ENCODE measurements around the gene DLG5. TPM values are rescaled to one million over a fixed set of nuclear protein-coding genes. Genes with fewer than 3 reads are reported as not detected.
A peak's percentile ranks its signal among the peaks of the same experiment; 100 is the strongest.

Gene DLG5
- total RNA-seq, 1 donor from 2014 or later: 58.4 TPM

DNA sequence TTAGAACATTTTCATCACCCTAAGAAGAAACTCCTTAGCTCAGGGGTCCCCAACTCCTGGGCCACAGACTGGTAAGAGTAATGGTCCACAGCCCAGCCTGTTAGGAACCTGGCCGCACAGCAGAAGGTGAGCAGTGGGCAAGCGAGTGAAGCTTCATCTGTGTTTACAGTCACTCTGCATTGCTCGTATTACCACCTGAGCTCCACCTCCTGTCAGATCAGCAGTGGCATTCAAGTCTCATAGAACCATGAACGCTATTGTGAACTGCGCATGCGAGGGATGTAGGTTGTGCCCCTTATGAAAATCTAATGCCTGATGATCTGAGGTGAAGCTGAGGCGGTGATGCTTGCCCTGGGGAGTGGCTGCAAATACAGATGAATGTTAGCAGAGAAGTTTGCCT, 37.3 kb upstream of the DLG5 start:
- H3K27me3 ChIP-seq (ENCODE audit: insufficient read depth, low read length): no peaks in the 10 kb centered on the region
- TF ChIP-seq, protein P1, sequence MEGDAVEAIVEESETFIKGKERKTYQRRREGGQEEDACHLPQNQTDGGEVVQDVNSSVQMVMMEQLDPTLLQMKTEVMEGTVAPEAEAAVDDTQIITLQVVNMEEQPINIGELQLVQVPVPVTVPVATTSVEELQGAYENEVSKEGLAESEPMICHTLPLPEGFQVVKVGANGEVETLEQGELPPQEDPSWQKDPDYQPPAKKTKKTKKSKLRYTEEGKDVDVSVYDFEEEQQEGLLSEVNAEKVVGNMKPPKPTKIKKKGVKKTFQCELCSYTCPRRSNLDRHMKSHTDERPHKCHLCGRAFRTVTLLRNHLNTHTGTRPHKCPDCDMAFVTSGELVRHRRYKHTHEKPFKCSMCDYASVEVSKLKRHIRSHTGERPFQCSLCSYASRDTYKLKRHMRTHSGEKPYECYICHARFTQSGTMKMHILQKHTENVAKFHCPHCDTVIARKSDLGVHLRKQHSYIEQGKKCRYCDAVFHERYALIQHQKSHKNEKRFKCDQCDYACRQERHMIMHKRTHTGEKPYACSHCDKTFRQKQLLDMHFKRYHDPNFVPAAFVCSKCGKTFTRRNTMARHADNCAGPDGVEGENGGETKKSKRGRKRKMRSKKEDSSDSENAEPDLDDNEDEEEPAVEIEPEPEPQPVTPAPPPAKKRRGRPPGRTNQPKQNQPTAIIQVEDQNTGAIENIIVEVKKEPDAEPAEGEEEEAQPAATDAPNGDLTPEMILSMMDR (IDR thresholded peaks at IDR 0.05; ENCODE audit: insufficient read depth, low read depth, low read length): no peak
- TF ChIP-seq EZH2 (IDR thresholded peaks at IDR 0.05; ENCODE audit: insufficient read depth, low read length): no peak
- H3K4me1 ChIP-seq (ENCODE audit: insufficient read depth, low read length): peaks cover 7% of the 10 kb centered on the region
- H3K27ac ChIP-seq (ENCODE audit: low read depth, low read length): no peak overlapping the region
- peaks cover 5% of the 10 kb centered on the region for H3K4me1 Mint-ChIP-seq (ENCODE audit: low read depth, unreplicated experiment)
- H3K4me3 ChIP-seq (ENCODE audit: insufficient read depth, low read depth, low read length): no peak overlapping the region
- no peak overlapping the region for H3K27ac Mint-ChIP-seq (ENCODE audit: unreplicated experiment)
- no peak overlapping the region for H3K4me2 ChIP-seq (ENCODE audit: low read length)
- H3K9me3 ChIP-seq (ENCODE audit: insufficient read depth, low read depth, low read length): peaks cover 6% of the 10 kb centered on the region
- H3K4me3 Mint-ChIP-seq (ENCODE audit: unreplicated experiment): no peak overlapping the region
- H3K27me3 Mint-ChIP-seq (ENCODE audit: low read depth, unreplicated experiment): no peaks in the 10 kb centered on the region
- no peaks in the 10 kb centered on the region for H3K36me3 ChIP-seq (ENCODE audit: insufficient read depth, low read length)
- H4K20me1 ChIP-seq (ENCODE audit: insufficient read depth, low read length): no peaks in the 10 kb centered on the region
- peaks cover 2% of the 10 kb centered on the region for H3K36me3 Mint-ChIP-seq (ENCODE audit: low read depth, unreplicated experiment)
- no peak for FAIRE-seq
- no peaks in the 10 kb centered on the region for H3K79me2 ChIP-seq (ENCODE audit: insufficient read depth, low read length)
- no peak overlapping the region for H3K9ac ChIP-seq (ENCODE audit: low read length)
- DNase-seq (ENCODE audit: low read depth): no peak
- H2AFZ ChIP-seq (ENCODE audit: low read depth, low read length): no peak overlapping the region
- H3K9me3 Mint-ChIP-seq (ENCODE audit: unreplicated experiment): peaks cover 17% of the 10 kb centered on the region

DNA sequence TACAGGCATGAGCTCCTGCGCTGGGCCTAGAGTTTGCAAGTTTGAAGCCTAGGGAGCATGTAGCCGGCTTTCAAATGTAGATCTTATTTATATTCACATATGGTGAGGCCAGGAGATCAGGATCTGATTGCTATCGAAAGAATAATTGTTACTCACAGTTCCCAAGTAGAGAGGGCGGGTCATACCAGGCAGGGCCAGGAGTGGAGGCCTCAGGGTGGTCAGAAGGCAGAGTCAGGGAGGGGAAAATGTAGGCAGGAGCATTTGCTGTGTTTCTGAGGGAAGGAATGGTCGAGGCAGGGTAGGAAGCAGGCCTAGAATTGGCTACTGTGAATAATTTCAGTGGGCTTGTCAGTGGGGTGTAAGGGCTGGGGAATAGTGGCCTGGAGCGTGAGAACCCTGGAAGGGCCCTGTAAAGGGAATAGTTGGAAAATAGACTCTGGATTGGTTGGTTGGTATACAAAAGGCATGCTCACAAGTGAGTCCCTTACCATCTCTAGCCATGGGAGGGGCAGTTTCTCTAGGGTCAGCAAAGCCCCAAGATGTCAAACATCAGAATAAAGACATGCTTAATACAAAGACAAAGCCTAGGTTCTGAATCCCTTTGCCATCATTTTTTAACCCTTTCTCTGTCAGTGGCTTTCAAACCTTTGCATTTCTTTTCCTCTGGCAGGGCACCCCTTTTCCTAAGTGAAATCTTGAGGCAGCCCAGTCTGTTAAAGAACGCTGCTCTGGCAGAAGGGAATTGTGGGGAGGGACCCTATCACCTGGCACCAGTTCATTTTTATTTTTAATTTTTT, 36.0 kb upstream of the DLG5 start:
- peaks cover 5% of the 10 kb centered on the region for H3K4me1 Mint-ChIP-seq (ENCODE audit: low read depth, unreplicated experiment)
- Histone ChIP-seq H3K9me3 (ENCODE audit: insufficient read depth, low read depth, low read length) (peaks cover 6% of the 10 kb centered on the region), H3K27me3 (ENCODE audit: insufficient read depth, low read length) (no peaks in the 10 kb centered on the region), H3K4me2 (ENCODE audit: low read length) (no peak overlapping the region), H3K79me2 (ENCODE audit: insufficient read depth, low read length) (no peaks in the 10 kb centered on the region), H2AFZ (ENCODE audit: low read depth, low read length) (no peak overlapping the region), H3K36me3 (ENCODE audit: insufficient read depth, low read length) (no peaks in the 10 kb centered on the region), H3K4me3 (ENCODE audit: insufficient read depth, low read depth, low read length) (no peak overlapping the region), H4K20me1 (ENCODE audit: insufficient read depth, low read length) (no peaks in the 10 kb centered on the region), H3K9ac (ENCODE audit: low read length) (no peak overlapping the region), H3K4me1 (ENCODE audit: insufficient read depth, low read length) (peaks cover 7% of the 10 kb centered on the region), H3K27ac (ENCODE audit: low read depth, low read length) (no peak overlapping the region)
- no peaks in the 10 kb centered on the region for H3K27me3 Mint-ChIP-seq (ENCODE audit: low read depth, unreplicated experiment)
- DNase-seq (ENCODE audit: low read depth): no peak
- TF ChIP-seq EZH2 (IDR thresholded peaks at IDR 0.05; ENCODE audit: insufficient read depth, low read length): no peak
- TF ChIP-seq, protein P1 (IDR thresholded peaks at IDR 0.05; ENCODE audit: insufficient read depth, low read depth, low read length): no peak
- FAIRE-seq: no peak
- H3K4me3 Mint-ChIP-seq (ENCODE audit: unreplicated experiment): no peak overlapping the region
- H3K9me3 Mint-ChIP-seq (ENCODE audit: unreplicated experiment): peaks cover 17% of the 10 kb centered on the region
- peaks cover 2% of the 10 kb centered on the region for H3K36me3 Mint-ChIP-seq (ENCODE audit: low read depth, unreplicated experiment)
- H3K27ac Mint-ChIP-seq (ENCODE audit: unreplicated experiment): peak overlapping the region; percentile 69

DNA sequence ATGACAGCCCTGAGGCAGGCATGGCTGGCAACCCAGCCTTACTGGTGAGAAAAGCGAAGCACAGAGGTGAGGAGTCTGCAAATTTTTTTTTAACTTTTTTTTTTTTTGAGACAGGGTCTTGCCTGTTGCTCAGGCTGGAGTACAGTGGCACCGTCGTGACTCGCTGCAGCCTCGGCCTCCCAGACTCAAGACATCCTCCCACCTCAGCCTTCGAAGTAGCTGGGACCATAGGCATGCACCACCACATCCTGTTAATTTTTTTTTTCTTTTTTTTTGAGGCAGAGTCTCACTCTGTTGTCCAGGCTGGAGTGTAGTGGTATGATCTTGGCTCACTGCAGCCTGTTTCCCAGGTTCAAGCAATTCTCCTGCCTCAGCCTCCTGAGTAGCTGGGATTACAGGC, 35.1 kb upstream of the DLG5 start:
- no peaks in the 10 kb centered on the region for H3K79me2 ChIP-seq (ENCODE audit: insufficient read depth, low read length)
- no peak overlapping the region for H3K4me3 Mint-ChIP-seq (ENCODE audit: unreplicated experiment)
- H3K9me3 ChIP-seq (ENCODE audit: insufficient read depth, low read depth, low read length): peaks cover 6% of the 10 kb centered on the region
- no peak overlapping the region for H3K27ac Mint-ChIP-seq (ENCODE audit: unreplicated experiment)
- H3K27me3 Mint-ChIP-seq (ENCODE audit: low read depth, unreplicated experiment): no peaks in the 10 kb centered on the region
- H3K4me1 Mint-ChIP-seq (ENCODE audit: low read depth, unreplicated experiment): peaks cover 5% of the 10 kb centered on the region
- no peak overlapping the region for H3K27ac ChIP-seq (ENCODE audit: low read depth, low read length)
- no peak overlapping the region for H3K4me2 ChIP-seq (ENCODE audit: low read length)
- H3K27me3 ChIP-seq (ENCODE audit: insufficient read depth, low read length): no peaks in the 10 kb centered on the region
- no peaks in the 10 kb centered on the region for H4K20me1 ChIP-seq (ENCODE audit: insufficient read depth, low read length)
- H3K36me3 Mint-ChIP-seq (ENCODE audit: low read depth, unreplicated experiment): peaks cover 2% of the 10 kb centered on the region
- FAIRE-seq (no peak), DNase-seq (ENCODE audit: low read depth) (no peak)
- peaks cover 17% of the 10 kb centered on the region for H3K9me3 Mint-ChIP-seq (ENCODE audit: unreplicated experiment)
- H3K4me3 ChIP-seq (ENCODE audit: insufficient read depth, low read depth, low read length): no peak overlapping the region
- no peak for TF ChIP-seq EZH2 (IDR thresholded peaks at IDR 0.05; ENCODE audit: insufficient read depth, low read length)
- TF ChIP-seq, protein P1 (IDR thresholded peaks at IDR 0.05; ENCODE audit: insufficient read depth, low read depth, low read length): no peak
- peaks cover 7% of the 10 kb centered on the region for H3K4me1 ChIP-seq (ENCODE audit: insufficient read depth, low read length)
- H3K36me3 ChIP-seq (ENCODE audit: insufficient read depth, low read length): no peaks in the 10 kb centered on the region
- no peak overlapping the region for H2AFZ ChIP-seq (ENCODE audit: low read depth, low read length)
- no peak overlapping the region for H3K9ac ChIP-seq (ENCODE audit: low read length)

Measured in astrocyte (in vitro differentiated cells and primary cell).